ENCODE data around the gene KLF15. TPM values are rescaled to one million over a fixed set of nuclear protein-coding genes. Genes with fewer than 3 reads are reported as not detected.
A peak's percentile ranks its signal among the peaks of the same experiment; 100 is the strongest.

Gene KLF15
- total and polyA plus RNA-seq, 5 donors, result 24.0 to 38.4 (median 33.4) TPM

DNA sequence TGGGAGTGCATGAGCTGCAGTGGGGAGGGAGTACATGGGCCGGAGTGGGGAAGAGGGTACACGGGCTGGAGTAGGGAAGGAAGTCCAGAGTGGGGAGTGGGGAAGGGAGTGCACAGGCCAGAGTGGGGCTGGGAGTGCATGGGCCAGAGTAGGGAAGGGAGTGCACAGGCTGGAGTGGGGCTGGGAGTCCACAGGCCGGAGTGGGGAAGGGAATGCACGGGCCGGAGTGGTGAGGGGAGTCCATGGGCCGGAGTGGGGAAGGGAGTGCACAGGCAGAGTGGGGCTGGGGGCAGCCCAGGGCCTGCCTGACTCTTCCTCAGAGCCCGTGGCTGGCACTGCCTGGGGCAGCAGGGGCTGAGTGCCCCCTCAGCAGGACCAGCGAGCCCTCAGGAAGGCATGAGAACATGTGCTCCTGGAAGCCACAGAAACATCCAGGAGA lies 40.7 kb downstream of the KLF15 start:
- intact Hi-C loops (cut with DNase I), result no loop called here
- Histone ChIP-seq H3K4me3 (ENCODE audit: low read length) (no peak overlapping the region), H3K27ac (ENCODE audit: low read length) (no peak overlapping the region), H3K4me1 (ENCODE audit: control insufficient read depth, insufficient read depth, low read length) (no peaks in the 10 kb centered on the region), H3K9me3 (ENCODE audit: control insufficient read depth, low read length) (no peaks in the 10 kb centered on the region), H3K27me3 (ENCODE audit: control insufficient read depth, insufficient read depth) (no peaks in the 10 kb centered on the region)
- WGBS, result 85% methylated on average over 8 of the region's 8 CpGs
- DNase-seq (no peak), ATAC-seq (no peak)

DNA sequence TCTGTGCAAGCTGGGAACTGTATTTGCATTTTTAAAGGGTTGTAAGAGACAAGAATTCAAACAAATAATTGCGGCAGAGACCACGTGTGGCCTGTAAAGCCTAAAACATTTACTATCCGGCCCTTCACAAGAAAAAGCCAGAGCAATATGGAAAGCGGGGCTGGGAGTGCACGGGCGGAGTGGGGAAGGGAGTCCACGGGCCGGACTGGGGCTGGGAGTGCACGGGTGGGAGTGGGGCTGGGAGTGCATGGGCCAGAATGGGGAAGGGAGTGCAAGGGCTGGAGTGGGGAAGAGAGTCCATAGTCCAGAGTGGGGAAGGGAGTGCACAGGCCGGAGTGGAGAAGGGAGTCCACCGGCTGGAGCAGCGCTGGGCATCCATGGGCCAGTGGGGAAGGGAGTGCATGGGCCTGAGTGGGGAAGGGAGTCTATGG lies 41.2 kb downstream of the KLF15 start:
- H3K9me3 ChIP-seq (ENCODE audit: control insufficient read depth, low read length), result no peaks in the 10 kb centered on the region
- no peaks in the 10 kb centered on the region for H3K27me3 ChIP-seq (ENCODE audit: control insufficient read depth, insufficient read depth)
- intact Hi-C loops (cut with DNase I), result no loop called here
- 74% methylated on average over 12 of the region's 12 CpGs for WGBS
- H3K4me3 ChIP-seq (ENCODE audit: low read length), result no peak overlapping the region
- H3K4me1 ChIP-seq (ENCODE audit: control insufficient read depth, insufficient read depth, low read length), result no peaks in the 10 kb centered on the region
- DNase-seq (no peak), ATAC-seq (peak in 1 of 2 donors; percentile 13)
- H3K27ac ChIP-seq (ENCODE audit: low read length), result no peak overlapping the region

DNA sequence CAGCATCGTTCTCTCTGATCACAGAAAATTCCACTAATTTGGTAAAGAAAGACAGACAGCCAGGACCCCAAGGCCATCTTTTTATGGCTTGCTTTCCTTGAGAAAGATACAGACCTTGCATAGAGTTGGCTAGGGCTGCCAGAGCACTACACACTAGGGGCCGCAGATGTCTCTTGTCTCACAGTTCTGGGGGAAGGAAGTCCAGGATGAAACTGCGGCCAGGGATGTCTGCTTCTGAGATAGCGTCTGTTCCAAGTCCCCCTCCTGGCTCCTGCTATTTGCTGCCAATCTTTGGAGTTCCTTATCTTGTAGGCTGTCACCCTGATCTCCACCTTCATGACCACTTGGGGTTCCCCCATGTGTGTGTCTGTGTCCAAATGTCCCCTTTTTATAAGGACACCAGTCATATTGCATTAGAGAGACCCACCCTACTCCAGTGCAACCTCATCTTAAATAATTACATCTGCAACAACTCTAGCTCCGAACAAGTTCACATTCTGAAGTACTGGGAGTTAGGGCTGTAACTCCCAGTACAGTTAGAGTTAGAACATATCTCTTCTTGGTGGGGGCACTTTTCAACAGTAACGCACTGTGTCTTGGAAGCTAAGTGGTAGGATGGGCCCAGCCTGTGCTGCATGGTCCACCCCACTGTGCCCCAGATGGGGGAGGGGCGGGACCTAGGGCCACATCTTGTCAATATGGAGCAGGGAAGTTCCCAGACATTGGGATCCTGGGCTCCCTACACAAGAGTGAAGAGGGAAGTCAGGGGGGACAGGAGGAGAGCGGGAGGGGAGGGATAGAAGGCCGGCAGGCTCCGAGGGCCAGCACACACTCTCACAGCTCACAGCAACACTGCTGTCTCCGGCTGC lies 42.2 kb downstream of the KLF15 start:
- peak; percentile 27 to 34 for ATAC-seq
- Histone ChIP-seq H3K9me3 (ENCODE audit: control insufficient read depth, low read length) (no peaks in the 10 kb centered on the region), H3K4me3 (ENCODE audit: low read length) (no peak overlapping the region), H3K4me1 (ENCODE audit: control insufficient read depth, insufficient read depth, low read length) (no peaks in the 10 kb centered on the region), H3K27me3 (ENCODE audit: control insufficient read depth, insufficient read depth) (no peaks in the 10 kb centered on the region), H3K27ac (ENCODE audit: low read length) (no peak overlapping the region)
- intact Hi-C loops (cut with DNase I), result no loop called here
- DNase-seq, result peak in 1 of 3 donors; percentile 61
- WGBS, result 51% methylated on average over 11 of the region's 11 CpGs

DNA sequence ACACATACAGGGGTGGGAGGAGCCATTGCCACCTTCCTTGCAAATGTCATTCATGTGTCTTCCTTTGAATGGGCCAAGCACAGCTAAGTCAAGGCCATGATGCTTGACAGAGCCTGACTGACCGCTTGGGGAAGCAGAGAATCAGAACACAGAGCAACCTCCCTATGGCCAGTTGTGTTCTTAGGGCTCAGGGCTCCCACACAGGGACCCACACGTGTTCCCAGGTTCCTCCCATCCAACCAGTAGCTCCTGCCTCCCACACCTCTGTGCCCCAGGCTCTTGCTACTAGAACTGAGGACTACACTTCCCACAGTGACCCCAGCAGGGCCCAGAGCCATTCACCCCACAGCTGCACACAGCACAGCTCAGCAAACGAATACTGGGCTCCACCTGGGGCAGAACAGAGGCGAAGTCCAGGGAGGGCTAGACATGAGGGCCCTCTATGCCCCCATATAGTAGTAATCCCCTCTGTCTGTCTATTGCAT lies 42.9 kb downstream of the KLF15 start:
- Histone ChIP-seq H3K4me1 (ENCODE audit: control insufficient read depth, insufficient read depth, low read length) (no peaks in the 10 kb centered on the region), H3K27me3 (ENCODE audit: control insufficient read depth, insufficient read depth) (no peaks in the 10 kb centered on the region), H3K27ac (ENCODE audit: low read length) (no peak overlapping the region), H3K4me3 (ENCODE audit: low read length) (no peak overlapping the region), H3K9me3 (ENCODE audit: control insufficient read depth, low read length) (no peaks in the 10 kb centered on the region)
- intact Hi-C loops (cut with DNase I), result no loop called here
- DNase-seq (no peak), ATAC-seq (no peak)
- WGBS, result 61% methylated on average over 4 of the region's 4 CpGs

DNA sequence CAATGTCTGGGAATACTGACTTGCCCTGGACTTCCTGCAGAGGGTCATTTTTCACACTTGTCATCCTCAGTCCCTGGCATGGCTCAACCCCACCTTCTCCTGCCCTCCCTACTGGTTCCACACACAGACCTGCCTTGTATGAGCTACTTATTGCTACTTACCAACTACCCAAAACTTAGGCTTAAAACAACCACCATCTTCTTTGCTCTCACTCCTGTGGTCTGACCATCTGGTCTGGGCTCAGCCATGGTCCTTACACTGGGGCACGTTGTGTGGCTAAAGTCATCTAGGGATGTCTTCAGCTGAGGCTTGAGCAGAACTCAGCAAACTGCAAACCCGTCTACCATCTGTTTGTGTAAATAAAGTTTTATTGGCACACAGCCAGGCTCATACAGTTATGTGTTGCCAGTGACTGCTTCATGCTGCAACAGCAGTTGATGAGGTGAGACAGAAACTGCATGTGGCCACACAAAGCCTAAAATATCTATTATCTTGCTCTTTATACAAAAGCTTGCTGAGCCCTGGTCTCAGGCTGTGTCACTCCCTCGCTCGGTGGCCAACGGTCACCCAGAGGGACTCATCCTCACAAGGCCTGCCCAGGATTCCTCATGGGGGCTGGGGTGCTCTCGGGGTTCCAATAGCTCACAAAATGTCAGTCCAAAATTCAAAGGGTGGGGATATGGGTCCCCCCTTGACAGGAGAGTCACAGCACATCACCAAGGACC lies 43.5 kb downstream of the KLF15 start:
- Histone ChIP-seq H3K27me3 (ENCODE audit: control insufficient read depth, insufficient read depth) (no peaks in the 10 kb centered on the region), H3K4me3 (ENCODE audit: low read length) (no peak overlapping the region), H3K27ac (ENCODE audit: low read length) (no peak overlapping the region), H3K4me1 (ENCODE audit: control insufficient read depth, insufficient read depth, low read length) (no peaks in the 10 kb centered on the region), H3K9me3 (ENCODE audit: control insufficient read depth, low read length) (no peaks in the 10 kb centered on the region)
- intact Hi-C loops (cut with DNase I), result no loop called here
- DNase-seq (no peak), ATAC-seq (no peak)
- 82% methylated on average over 6 of the region's 6 CpGs for WGBS

DNA sequence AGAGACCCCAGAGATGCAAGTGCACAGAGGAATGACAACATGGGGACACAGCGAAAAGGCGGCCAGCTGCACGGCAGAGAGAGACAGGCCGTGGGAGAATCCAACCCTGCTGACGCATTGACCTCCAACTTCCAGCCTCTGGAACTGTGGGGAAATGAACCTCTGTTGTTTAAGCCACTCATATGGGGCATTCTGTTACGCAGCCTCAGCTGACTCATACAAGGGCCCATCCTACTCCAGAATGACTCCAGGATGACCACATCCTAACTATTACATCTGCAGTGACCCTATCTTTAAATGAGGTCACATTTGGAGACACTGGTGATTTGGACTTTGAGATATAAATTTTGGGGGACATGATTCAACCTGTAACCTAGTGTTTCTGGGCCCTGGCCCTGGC lies 44.0 kb downstream of the KLF15 start:
- Histone ChIP-seq H3K9me3 (ENCODE audit: control insufficient read depth, low read length) (no peaks in the 10 kb centered on the region), H3K27me3 (ENCODE audit: control insufficient read depth, insufficient read depth) (no peaks in the 10 kb centered on the region), H3K27ac (ENCODE audit: low read length) (no peak overlapping the region), H3K4me3 (ENCODE audit: low read length) (no peak overlapping the region), H3K4me1 (ENCODE audit: control insufficient read depth, insufficient read depth, low read length) (no peaks in the 10 kb centered on the region)
- intact Hi-C loops (cut with DNase I), result no loop called here
- DNase-seq (no peak), ATAC-seq (no peak)
- 97% methylated on average over 6 of the region's 6 CpGs for WGBS

DNA sequence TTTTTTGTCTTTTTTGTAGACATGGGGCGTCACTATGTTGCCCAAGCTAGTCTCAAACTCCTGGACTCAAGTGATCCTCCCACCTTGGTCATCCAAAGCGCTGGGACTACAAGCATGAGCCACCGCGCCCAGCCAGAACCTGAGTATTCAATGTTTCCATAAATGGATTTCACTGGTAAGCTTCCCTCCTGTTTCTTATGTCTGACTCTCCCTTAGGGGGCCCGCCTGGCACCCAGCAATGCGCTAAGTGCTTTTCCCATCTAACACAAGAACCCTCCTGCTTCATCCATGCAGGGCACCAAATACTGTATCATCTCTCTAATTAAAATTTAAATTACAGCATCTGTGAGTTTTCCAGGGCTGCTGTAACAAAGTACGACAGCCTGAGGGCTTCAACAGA lies 44.9 kb downstream of the KLF15 start:
- no peak overlapping the region for H3K4me3 ChIP-seq (ENCODE audit: low read length)
- H3K27me3 ChIP-seq (ENCODE audit: control insufficient read depth, insufficient read depth), result no peaks in the 10 kb centered on the region
- no peak for ATAC-seq
- H3K9me3 ChIP-seq (ENCODE audit: control insufficient read depth, low read length), result no peaks in the 10 kb centered on the region
- 96% methylated on average over 7 of the region's 7 CpGs for WGBS
- no peak overlapping the region for H3K27ac ChIP-seq (ENCODE audit: low read length)
- DNase-seq, result no peak
- intact Hi-C loops (cut with DNase I), result no loop called here
- no peaks in the 10 kb centered on the region for H3K4me1 ChIP-seq (ENCODE audit: control insufficient read depth, insufficient read depth, low read length)

DNA sequence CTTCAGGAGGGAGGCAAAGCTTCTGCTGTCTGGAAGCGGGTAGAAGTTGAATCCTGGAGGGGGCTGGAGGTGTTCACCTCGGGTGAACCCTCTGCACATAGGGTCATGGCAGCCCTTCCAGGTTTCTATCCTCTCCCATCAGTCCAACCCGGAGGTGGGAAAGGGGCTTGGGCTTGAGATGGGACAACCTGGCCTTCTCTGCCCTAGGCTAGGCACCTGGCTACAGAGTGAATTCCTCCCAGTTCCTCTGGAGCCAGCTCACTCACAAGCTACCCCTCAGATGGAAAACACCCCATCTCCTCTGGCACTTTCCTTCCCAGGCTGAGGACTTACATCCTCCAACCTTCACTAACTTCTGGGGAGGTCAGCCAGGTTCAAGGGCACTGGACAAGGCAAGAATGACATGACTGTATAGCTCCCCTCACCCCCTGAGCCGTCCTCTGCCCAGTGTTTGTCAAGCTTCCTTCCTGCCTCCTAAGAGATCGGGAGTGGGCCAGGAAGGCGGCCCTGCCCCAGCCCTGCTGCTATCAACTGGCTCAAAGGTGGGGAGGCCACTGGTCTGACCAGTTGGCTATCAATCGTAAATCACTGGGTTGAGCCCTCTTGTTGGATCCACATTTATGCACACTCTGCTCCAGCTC lies 45.8 kb downstream of the KLF15 start:
- 79% methylated on average over 7 of the region's 7 CpGs for whole genome bisulfite sequencing
- intact Hi-C loops (cut with DNase I), result no loop called here

DNA sequence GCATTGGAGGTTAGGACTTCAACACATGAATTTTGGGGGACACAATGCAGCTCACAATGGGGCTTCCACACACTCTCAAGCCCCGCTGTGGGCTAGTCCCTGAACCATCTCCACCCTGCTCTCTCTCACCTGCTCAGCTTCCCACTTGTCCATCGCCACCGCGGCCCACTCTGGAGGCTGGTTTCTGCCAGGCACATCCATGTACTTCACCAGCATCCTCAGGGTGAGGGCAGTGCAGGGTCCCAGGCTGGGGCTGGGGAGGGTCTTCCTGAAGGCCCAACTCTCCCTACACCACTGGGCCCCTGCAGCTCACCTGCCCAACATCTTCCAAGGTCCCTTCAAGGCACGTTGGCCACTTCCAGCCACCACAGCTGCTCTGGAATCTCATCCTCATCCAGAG lies 46.4 kb downstream of the KLF15 start:
- Histone ChIP-seq H3K9me3 (ENCODE audit: control insufficient read depth, low read length) (no peaks in the 10 kb centered on the region), H3K4me3 (ENCODE audit: low read length) (no peak overlapping the region), H3K4me1 (ENCODE audit: control insufficient read depth, insufficient read depth, low read length) (no peaks in the 10 kb centered on the region), H3K27me3 (ENCODE audit: control insufficient read depth, insufficient read depth) (no peaks in the 10 kb centered on the region), H3K27ac (ENCODE audit: low read length) (no peak overlapping the region)
- 80% methylated on average over 5 of the region's 5 CpGs for WGBS
- intact Hi-C loops (cut with DNase I), result no loop called here
- ATAC-seq (no peak), DNase-seq (no peak)

More for the DNA sequence above, 45.8 kb downstream of the KLF15 start:
- Histone ChIP-seq H3K27ac (ENCODE audit: low read length) (no peak overlapping the region), H3K4me1 (ENCODE audit: control insufficient read depth, insufficient read depth, low read length) (no peaks in the 10 kb centered on the region), H3K9me3 (ENCODE audit: control insufficient read depth, low read length) (no peaks in the 10 kb centered on the region), H3K4me3 (ENCODE audit: low read length) (no peak overlapping the region), H3K27me3 (ENCODE audit: control insufficient read depth, insufficient read depth) (no peaks in the 10 kb centered on the region)
- ATAC-seq (no peak), DNase-seq (no peak)

DNA sequence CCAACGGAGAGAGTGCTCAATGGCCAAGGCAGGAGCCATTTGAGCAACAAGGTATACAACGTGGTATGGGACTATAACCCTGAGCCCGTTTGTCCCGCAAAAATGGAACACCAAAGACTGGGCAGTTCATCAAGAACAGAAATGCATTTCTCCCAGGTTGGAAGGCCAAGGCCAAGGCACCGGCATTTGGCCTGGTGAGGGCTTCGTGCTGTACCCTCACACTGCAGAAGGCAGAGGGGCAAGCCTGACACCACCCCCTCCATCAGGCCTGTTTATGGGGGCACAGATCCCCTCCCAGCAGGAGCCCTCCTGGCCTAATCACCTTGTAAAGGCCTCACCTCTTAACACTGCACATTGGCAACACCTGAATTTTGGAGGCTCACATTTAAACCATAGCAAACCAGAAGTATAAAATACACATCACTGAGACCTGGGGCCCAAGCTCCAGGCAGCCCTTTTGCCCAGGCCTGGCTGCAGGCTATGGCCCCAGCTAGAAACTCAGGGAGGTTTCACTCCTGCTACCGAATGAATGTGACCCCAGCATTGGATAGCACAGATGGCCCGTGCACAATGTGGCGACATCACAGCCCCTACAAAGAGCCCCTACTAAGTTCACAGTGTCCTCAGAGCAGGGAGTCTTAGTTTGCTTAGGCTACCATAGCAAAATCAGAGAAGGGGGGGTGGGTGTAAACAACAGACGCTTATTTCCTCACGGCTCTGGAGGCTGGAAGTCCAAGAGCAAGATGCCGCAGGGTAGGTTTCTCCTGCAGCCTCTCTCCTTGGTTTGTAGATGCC lies 47.1 kb downstream of the KLF15 start:
- WGBS, result 88% methylated on average over 12 of the region's 12 CpGs
- Histone ChIP-seq H3K9me3 (ENCODE audit: control insufficient read depth, low read length) (no peaks in the 10 kb centered on the region), H3K27me3 (ENCODE audit: control insufficient read depth, insufficient read depth) (no peaks in the 10 kb centered on the region), H3K4me3 (ENCODE audit: low read length) (no peak overlapping the region), H3K4me1 (ENCODE audit: control insufficient read depth, insufficient read depth, low read length) (no peaks in the 10 kb centered on the region), H3K27ac (ENCODE audit: low read length) (no peak overlapping the region)
- no peak for ATAC-seq
- DNase-seq, result no peak
- intact Hi-C loops (cut with DNase I), result no loop called here
